GM13977 (cell line): ENCODE measurements around the gene CHST12.

Experiments
- DNase-seq: peaks from one replicate; pipeline ENCODE4 v3.0.0; 2012; ENCODE audit warnings: low spot score
- in situ Hi-C: fragments of 300-500 bp; cut with MboI; formaldehyde crosslinking; loops from one replicate; pipeline ENCODE4 v1.12.0; 2022; ENCODE audit warnings: low sequenced_read_pairs, low pct_unique_long_range_greater_than_20kb, mixed read lengths, inconsistent platforms; ENCODE audit not compliant: unreplicated experiment
- TF ChIP-seq, protein P1 (sequence below): IDR thresholded peaks from 2 replicates; pipeline ENCODE4 v1.5.1; 2012; ENCODE audit warnings: mild to moderate bottlenecking, control low read depth; ENCODE audit not compliant: insufficient read depth; ENCODE audit errors: extremely low read depth, missing control alignments

CHST12 gene

GRCh38 chr7:2495418-2496299, 92.2 kb downstream of the CHST12 start:
- in situ Hi-C loops: no loop called here
- no peak for DNase-seq

DNA sequence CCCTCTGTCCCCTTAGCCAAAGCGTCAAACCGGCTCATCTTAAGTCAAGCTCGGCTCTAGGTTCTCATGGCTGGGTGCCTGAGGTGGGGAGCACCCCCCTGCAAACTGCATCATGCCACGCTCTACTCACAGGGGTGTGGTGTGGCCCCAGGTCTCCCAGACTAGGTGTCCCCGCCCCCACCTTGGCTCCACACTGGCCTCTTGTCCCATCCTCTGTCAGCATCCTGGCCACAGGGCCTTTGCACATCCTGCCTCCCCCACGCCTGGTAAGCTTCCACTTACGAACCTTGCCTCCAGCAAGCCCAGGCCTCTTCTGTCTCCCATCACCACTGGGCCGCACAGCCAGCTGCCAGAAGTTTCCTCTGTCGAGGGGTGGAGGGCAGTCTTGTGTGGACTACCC, 93.0 kb downstream of the CHST12 start:
- in situ Hi-C loops: no loop called here

More at GRCh38 chr7:2495418-2496299, 92.2 kb downstream of the CHST12 start:
- TF ChIP-seq, protein P1, sequence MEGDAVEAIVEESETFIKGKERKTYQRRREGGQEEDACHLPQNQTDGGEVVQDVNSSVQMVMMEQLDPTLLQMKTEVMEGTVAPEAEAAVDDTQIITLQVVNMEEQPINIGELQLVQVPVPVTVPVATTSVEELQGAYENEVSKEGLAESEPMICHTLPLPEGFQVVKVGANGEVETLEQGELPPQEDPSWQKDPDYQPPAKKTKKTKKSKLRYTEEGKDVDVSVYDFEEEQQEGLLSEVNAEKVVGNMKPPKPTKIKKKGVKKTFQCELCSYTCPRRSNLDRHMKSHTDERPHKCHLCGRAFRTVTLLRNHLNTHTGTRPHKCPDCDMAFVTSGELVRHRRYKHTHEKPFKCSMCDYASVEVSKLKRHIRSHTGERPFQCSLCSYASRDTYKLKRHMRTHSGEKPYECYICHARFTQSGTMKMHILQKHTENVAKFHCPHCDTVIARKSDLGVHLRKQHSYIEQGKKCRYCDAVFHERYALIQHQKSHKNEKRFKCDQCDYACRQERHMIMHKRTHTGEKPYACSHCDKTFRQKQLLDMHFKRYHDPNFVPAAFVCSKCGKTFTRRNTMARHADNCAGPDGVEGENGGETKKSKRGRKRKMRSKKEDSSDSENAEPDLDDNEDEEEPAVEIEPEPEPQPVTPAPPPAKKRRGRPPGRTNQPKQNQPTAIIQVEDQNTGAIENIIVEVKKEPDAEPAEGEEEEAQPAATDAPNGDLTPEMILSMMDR: no peak

DNA sequence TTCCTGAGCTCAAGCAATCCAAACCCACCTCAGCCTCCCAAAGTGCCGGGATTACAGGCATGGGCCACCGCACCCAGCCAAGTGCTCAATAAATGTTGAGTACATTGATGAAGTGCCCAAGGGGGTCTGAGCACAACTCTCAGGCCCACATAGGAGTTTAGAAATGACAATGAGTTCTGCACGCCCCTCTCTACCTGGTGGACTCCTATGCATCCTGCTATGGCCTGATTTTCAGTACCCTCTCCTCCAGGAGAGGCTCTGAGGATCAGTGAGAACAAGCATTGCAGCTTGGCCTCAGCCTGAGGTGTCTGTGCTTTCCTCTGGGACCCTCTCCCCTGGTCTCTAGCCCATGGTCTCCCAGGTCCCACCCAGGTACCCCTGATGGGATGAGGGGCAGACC, 93.7 kb downstream of the CHST12 start:
- TF ChIP-seq, protein P1: no peak
- in situ Hi-C loops: no loop called here
- no peak for DNase-seq

More for the DNA sequence above, 93.0 kb downstream of the CHST12 start:
- DNase-seq: no peak
- TF ChIP-seq, protein P1: no peak

GRCh38 chr7:2497500-2498336, 94.3 kb downstream of the CHST12 start:
- TF ChIP-seq, protein P1: no peak
- in situ Hi-C loops: no loop called here
- DNase-seq: no peak
